GM19193 (cell line): ENCODE data around the gene ETV7.

Experiments used
- POLR2A ChIP-seq: IDR thresholded peaks from 4 replicates; pipeline ENCODE4 v1.6.1; 2011; ENCODE audit not compliant: insufficient read depth, insufficient read length; ENCODE audit errors: extremely low read depth

The ETV7 gene

DNA sequence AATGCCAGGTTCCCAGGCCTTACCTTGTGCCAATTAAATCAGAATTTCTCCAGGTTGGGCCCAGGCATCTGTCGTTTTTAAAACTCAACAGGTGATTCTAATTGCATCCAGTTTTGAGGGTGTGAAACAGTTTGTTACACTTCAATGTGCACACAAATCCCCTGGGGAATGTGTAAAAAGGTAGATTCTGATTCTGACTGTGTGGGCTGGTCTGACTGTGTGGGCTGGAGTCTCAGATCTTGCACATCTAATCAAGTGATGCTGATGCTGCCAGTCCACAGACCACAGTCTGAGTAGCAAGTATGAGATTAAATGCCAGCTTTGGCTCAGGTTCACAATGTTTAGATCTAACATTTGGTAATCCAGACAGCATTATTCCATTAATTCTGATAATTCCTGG, 12.5 kb upstream of the ETV7 start:
- TF ChIP-seq POLR2A: no peak

GRCh38 chr6:36392621-36393020, 5.2 kb upstream of the ETV7 start:
- TF ChIP-seq POLR2A: no peak

- no peak for TF ChIP-seq POLR2A
Observed at GRCh38 chr6:36389353-36389752, 1.9 kb upstream of the ETV7 start.

DNA sequence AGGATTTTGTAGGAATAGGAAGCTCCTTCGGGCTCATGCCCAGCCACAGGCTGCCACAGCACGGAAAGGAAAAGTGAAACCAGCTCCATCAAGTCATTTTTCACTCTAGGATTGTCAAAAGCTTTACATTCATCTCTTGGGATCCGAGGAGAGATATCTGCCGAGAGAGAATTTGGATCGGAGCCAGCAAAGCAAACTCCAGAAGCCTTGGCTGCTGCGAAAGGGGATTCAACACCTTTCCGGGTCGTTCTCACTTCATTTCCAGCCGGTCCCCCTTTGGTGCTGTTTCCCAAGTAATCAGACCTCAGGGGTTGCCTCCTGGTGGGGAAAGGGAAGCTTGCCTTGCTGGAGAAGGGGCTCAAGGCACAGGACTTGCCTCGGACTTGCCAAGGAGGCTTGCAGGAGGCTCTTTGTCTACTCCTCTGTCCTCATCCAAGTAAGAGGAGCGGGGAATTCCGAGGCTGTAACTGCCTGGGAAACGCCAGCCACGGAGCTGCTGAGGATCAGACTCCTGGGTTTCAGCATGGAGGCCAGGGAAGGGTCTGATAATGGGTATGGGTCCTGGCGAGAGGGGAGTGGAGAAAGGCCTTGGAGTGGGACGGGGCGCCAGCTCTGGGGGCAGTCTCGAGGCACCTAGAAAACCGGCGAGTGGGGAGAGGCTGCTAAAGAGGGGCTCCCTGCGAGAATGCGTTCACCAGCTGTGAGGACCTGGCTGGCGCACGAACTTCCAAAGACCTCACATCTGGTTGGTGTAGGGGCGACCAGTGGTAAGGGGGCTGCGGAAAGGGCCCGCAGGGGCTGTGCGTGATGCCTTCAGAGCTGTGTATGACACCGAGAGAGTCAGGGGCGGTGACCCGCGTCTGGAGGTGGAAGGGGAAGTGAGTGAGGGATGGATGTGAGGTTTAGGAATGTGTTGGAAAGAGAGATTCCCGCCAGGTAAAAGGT, 702 bp downstream of the ETV7 start:
- no peak for TF ChIP-seq POLR2A

GRCh38 chr6:36384095-36384494, 3.4 kb downstream of the ETV7 start:
- TF ChIP-seq POLR2A: no peak

DNA sequence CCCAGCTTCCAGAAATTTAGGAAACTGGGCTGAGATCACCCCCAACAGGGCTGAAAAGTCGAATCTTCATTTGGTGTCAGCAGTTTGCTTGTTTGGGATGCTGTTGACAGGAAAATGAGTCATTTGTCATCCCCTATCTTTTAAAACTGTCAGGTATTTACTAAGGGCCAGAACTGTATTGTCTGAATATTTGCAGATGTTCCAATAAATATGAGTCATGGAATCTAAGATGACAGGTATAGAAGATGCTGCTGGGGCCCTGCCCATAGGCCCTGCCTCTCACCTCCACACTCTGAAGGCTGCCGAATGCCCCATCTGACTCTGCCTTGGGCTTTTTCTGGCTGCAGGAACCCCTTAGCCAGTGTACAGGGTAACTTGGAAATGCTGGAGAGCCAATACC, 3.9 kb downstream of the ETV7 start:
- TF ChIP-seq POLR2A: no peak

DNA sequence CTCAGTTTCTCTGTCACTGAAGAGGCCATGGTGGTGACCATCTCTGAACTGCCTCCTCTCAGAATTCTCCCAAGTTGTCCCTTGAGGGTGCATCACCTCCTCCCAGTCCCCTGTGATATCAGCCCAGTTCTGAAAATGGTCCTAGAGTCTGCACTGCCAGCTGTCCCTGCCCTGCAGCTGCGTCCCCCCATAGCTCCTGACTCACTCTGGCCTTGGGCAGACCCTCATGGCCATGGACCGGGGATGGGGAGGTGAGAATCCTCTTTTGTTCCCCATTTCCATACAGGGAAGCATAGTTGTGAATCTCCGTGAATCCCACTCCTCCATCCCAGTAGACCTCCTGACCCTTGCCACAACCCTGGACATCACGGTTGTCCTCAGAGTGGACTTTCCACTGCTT, 4.5 kb downstream of the ETV7 start:
- TF ChIP-seq POLR2A: no peak

DNA sequence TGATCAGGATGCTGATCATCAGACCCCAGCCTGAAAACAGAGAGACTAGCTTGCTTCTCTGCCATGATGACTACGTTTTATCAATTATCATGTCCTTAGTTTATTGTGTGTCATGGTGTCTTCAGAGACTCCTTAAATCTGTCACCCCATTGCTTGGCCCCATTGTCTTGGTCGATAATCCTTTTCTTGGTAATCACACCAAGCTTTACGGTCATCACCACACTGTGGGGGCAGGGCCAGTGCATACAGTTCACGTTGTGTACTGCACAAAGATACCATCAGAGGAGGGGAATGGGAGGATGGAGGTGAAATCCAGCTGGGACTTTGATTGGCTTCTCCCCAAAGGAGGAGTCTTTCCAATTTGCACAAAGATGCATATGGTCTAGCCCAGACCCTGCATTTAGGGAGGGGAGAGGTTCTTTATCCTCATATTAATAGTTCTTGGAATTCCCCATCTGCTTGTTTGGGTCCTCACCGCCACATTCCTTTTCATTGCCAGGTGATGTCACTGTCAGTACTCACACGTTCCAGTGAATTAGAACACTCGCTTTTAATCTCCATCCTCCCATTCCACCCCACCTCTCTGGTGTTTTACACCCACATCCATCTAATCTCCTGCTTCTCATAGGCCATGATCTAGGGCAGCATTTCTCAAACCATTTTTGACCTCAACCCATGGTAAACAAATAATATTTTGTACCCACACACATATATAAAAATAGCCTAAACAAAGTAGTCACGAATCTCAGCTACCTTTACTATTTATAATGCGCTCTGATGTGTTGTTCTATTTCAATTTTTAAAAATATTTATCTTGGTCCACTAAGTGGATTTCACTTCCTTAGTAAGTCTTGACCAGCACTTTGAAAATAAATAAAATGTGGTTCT, 5.7 kb downstream of the ETV7 start:
- TF ChIP-seq POLR2A: no peak

GRCh38 chr6:36380166-36380565, 7.3 kb downstream of the ETV7 start:
- no peak for TF ChIP-seq POLR2A

DNA sequence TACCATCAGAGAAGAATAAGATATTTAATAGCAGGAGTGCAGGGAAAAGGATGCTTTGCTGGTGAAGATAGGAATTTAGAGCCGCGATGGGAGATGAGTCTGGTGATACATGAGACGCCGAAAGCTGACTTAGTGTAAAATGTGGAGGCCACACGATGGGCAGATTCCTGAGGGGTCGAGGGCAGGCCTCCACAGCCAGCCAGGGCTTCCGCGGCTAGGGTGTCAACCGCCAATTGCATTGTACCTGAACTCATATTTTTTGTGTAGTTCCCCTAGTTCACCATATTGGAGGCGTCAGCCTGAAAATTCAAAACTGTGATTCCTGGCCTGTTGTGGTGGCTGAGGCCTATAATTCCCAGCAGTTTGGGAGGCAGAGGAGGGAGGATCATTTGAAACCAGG, 8.5 kb downstream of the ETV7 start:
- no peak for TF ChIP-seq POLR2A

- TF ChIP-seq POLR2A: no peak
Observed at GRCh38 chr6:36378243-36378920, 9.1 kb downstream of the ETV7 start.

GRCh38 chr6:36377594-36377993, 9.9 kb downstream of the ETV7 start:
- no peak for TF ChIP-seq POLR2A

DNA sequence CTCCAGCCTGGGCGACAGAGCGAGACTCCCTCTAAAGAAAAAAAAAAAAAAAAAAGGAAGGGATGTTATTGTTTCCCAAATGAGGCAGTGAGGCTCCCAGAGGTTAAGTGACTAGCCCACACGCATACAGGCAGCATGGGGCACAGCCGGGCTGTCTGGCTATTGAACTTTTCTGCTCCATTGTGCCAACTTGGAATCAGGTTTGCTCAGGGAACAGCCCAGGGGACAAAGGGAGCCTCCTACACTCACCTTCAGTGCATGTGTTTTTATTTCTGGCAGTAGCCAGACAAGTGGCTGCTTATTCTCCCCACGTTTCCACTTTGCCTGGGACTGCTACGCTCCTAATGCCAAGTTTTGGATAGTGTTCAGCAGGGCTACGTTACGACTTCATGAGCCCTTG, 10.7 kb downstream of the ETV7 start:
- no peak for TF ChIP-seq POLR2A

- TF ChIP-seq POLR2A: no peak
Observed at GRCh38 chr6:36376183-36376582, 11.3 kb downstream of the ETV7 start.

DNA sequence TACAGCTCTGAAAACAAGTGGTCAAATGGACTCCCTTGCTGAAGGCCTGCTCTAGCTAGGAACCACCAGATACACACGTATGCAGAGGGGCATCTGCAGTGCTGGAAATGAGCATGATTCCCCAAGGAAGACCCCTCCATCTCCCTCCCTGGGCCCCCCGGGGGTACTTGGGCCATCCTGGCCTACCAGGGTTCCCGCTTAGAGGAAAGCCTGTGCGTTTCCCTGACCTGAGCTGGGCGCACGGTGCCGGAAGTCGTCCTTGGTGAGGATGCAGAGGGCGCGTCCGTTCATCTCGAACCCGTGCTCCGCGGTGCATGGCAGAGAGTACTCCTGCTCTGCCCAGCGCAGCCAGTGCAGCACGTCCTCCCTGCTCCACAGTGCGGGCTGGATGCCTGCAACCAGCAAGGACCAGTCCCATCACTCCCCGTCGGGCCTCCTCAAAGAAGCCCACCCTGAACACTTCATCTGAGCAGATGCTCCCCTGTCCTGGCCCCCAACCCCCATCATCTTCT, 11.8 kb downstream of the ETV7 start:
- TF ChIP-seq POLR2A: no peak
